HEK293 (cell line): ENCODE results near the gene SLC22A14.
A peak's percentile ranks its signal among the peaks of the same experiment; 100 is the strongest.

Experiments
- CTCF ChIA-PET: fragments of 350-600 bp; formaldehyde crosslinking; extraction: SDS; loops from one replicate; lab custom pipeline; 2021; ENCODE audit warnings: antibody characterized with exemption; lab: Yijun Ruan, JAX
- POLR2A ChIA-PET: fragments of 300-600 bp; formaldehyde crosslinking; extraction: SDS; loops from one replicate; lab custom pipeline; 2020; ENCODE audit warnings: antibody characterized with exemption, inconsistent platforms; lab: Yijun Ruan, JAX
- H3K27ac ChIP-seq: fragments of 200-500 bp; sonication (Bioruptor generic); 2 replicates; pipeline ENCODE4 v1.5.1; 2014; ENCODE audit warnings: low read depth, low read length, control low read depth, inconsistent platforms; ENCODE audit errors: extremely low read depth
- H3K36me3 ChIP-seq, 2 experiments: fragments of 200-500 bp in 1 of 2; sonication (Bioruptor generic) in 1 of 2; 1 replicate in 1 of 2; 2 replicates in 1 of 2; pipeline ENCODE4 v1.5.1; 2014 to 2017; ENCODE audit warnings: inconsistent platforms in 2 of 2, low read length in 2 of 2; ENCODE audit not compliant: control insufficient read depth in 2 of 2, insufficient read depth in 1 of 2
- H3K4me1 ChIP-seq: fragments of 200-500 bp; sonication (Bioruptor generic); 2 replicates; pipeline ENCODE4 v1.5.1; 2014; ENCODE audit warnings: mild to moderate bottlenecking, low read length, inconsistent platforms; ENCODE audit not compliant: control insufficient read depth, insufficient read depth
- H3K4me3 ChIP-seq: 2 replicates; pipeline ENCODE4 v1.5.1; 2011; ENCODE audit warnings: low read depth, mild to moderate bottlenecking, control low read depth, low read length, moderate library complexity
- H3K9me3 ChIP-seq: fragments of 200-500 bp; sonication (Bioruptor generic); 2 replicates; pipeline ENCODE4 v1.5.1; 2014; ENCODE audit warnings: low read depth, low read length, inconsistent platforms; ENCODE audit not compliant: control insufficient read depth, insufficient read depth
- ATF2 ChIP-seq: fragments of 450-650 bp; formaldehyde crosslinking; IDR thresholded peaks from 2 replicates; pipeline ENCODE4 v1.5.1; 2016; ENCODE audit warnings: missing biosample characterization, missing genetic modification characterization, low read depth
- HOXC10 ChIP-seq: sonication (generic); formaldehyde crosslinking; IDR thresholded peaks from 2 replicates; pipeline ENCODE4 v1.8.1; 2023; ENCODE audit warnings: mild to moderate bottlenecking, missing genetic modification reagents
- KLF16 ChIP-seq: fragments of 450-650 bp; formaldehyde crosslinking; IDR thresholded peaks from 2 replicates; pipeline ENCODE4 v1.5.1; 2017; ENCODE audit warnings: missing biosample characterization, missing genetic modification characterization
- KLF17 ChIP-seq: fragments of 450-650 bp; formaldehyde crosslinking; IDR thresholded peaks from 2 replicates; pipeline ENCODE4 v1.5.1; 2016; ENCODE audit warnings: missing biosample characterization, missing genetic modification characterization
- KLF8 ChIP-seq: fragments of 450-650 bp; formaldehyde crosslinking; IDR thresholded peaks from 2 replicates; pipeline ENCODE4 v1.5.1; 2016; ENCODE audit warnings: missing biosample characterization, missing genetic modification characterization
- MEIS1 ChIP-seq: sonication (generic); formaldehyde crosslinking; IDR thresholded peaks from 2 replicates; pipeline ENCODE4 v1.8.1; 2022; ENCODE audit warnings: missing genetic modification reagents, mild to moderate bottlenecking, borderline replicate concordance
- SCRT2 ChIP-seq: fragments of 450-650 bp; formaldehyde crosslinking; IDR thresholded peaks from 2 replicates; pipeline ENCODE4 v1.5.1; 2016; ENCODE audit warnings: missing biosample characterization, missing genetic modification characterization
- SP7 ChIP-seq: fragments of 450-650 bp; formaldehyde crosslinking; IDR thresholded peaks from 2 replicates; pipeline ENCODE4 v1.5.1; 2016; ENCODE audit warnings: missing biosample characterization, missing genetic modification characterization
- TSHZ1 ChIP-seq: fragments of 450-650 bp; formaldehyde crosslinking; IDR thresholded peaks from 2 replicates; pipeline ENCODE4 v1.5.1; 2016; ENCODE audit warnings: missing biosample characterization, missing genetic modification characterization, borderline replicate concordance
- ZBTB17 ChIP-seq: fragments of 450-650 bp; formaldehyde crosslinking; IDR thresholded peaks from 2 replicates; pipeline ENCODE4 v1.5.1; 2016; ENCODE audit warnings: missing biosample characterization, missing genetic modification characterization
- ZBTB44 ChIP-seq: fragments of 450-650 bp; IDR thresholded peaks from 2 replicates; pipeline ENCODE4 v1.5.1; 2018; ENCODE audit warnings: missing biosample characterization, mild to moderate bottlenecking, missing genetic modification characterization
- ZNF221 ChIP-seq: fragments of 450-650 bp; formaldehyde crosslinking; IDR thresholded peaks from 2 replicates; pipeline ENCODE4 v1.5.1; 2017; ENCODE audit warnings: missing biosample characterization, missing genetic modification characterization, borderline replicate concordance
- ZNF280D ChIP-seq: fragments of 450-650 bp; formaldehyde crosslinking; IDR thresholded peaks from 2 replicates; pipeline ENCODE4 v1.5.1; 2016; ENCODE audit warnings: missing biosample characterization, missing genetic modification characterization
- ZNF324 ChIP-seq: fragments of 450-650 bp; formaldehyde crosslinking; IDR thresholded peaks from 2 replicates; pipeline ENCODE4 v1.5.1; 2016; ENCODE audit warnings: missing biosample characterization, missing genetic modification characterization
- ZNF561 ChIP-seq: fragments of 450-650 bp; IDR thresholded peaks from 2 replicates; pipeline ENCODE4 v1.5.1; 2018; ENCODE audit warnings: missing biosample characterization, missing genetic modification characterization, borderline replicate concordance
- ZNF777 ChIP-seq: fragments of 450-650 bp; formaldehyde crosslinking; IDR thresholded peaks from 2 replicates; pipeline ENCODE4 v1.5.1; 2017; ENCODE audit warnings: missing biosample characterization, missing genetic modification characterization, borderline replicate concordance
- ZNF843 ChIP-seq: fragments of 450-650 bp; formaldehyde crosslinking; IDR thresholded peaks from 2 replicates; pipeline ENCODE4 v1.5.1; 2016; ENCODE audit warnings: missing biosample characterization, missing genetic modification characterization
- ZSCAN23 ChIP-seq: fragments of 450-650 bp; formaldehyde crosslinking; IDR thresholded peaks from 2 replicates; pipeline ENCODE4 v1.5.1; 2016; ENCODE audit warnings: missing biosample characterization, missing genetic modification characterization

The SLC22A14 gene

GRCh38 chr3:38264353-38264771 is 17.7 kb upstream of the SLC22A14 start:
- peaks cover 0 to 7% of the 10 kb centered on the region in 2 experiments; a peak in 1 of 3 replicates for H3K36me3 ChIP-seq
- CTCF ChIA-PET = interaction anchor here (0.5 kb wide), 1 partner anchor 149 kb away, joined by 3 read pairs; no protein-coding TSS in a partner anchor

GRCh38 chr3:38264779-38265178 is 17.3 kb upstream of the SLC22A14 start:
- ChIA-PET CTCF (interaction anchor here (0.5 kb wide), 1 partner anchor 149 kb away, joined by 3 read pairs; no protein-coding TSS in a partner anchor), POLR2A (no interaction called here)
- H3K36me3 ChIP-seq = peaks cover 0 to 7% of the 10 kb centered on the region in 2 experiments; a peak in 1 of 3 replicates
- H3K9me3 ChIP-seq = no peaks in the 10 kb centered on the region
- no peak overlapping the region for H3K27ac ChIP-seq
- no peaks in the 10 kb centered on the region for H3K4me1 ChIP-seq
- TF ChIP-seq ZNF324 (no peak), HOXC10 (CRISPR knock-in tag) (no peak), KLF17 (tag by site-specific recombination) (no peak)
- H3K4me3 ChIP-seq = no peak overlapping the region

More at GRCh38 chr3:38264353-38264771, 17.7 kb upstream of the SLC22A14 start:
- Histone ChIP-seq H3K9me3 (no peaks in the 10 kb centered on the region), H3K27ac (no peak overlapping the region), H3K4me3 (no peak overlapping the region), H3K4me1 (no peaks in the 10 kb centered on the region)
- no peak for TF ChIP-seq ZNF777
- TF ChIP-seq ZBTB17 (tag by site-specific recombination) = peak; percentile 26; the same call in 1 of the 2 replicates
- TF ChIP-seq ATF2 (tag by site-specific recombination) = no peak
- TF ChIP-seq TSHZ1 (tag by site-specific recombination) = no peak
- POLR2A ChIA-PET = no interaction called here

- no peak within 1 kb of the TSS for H3K4me3 ChIP-seq
- ChIA-PET CTCF (no interaction called here), POLR2A (no interaction called here)
- H3K36me3 ChIP-seq = peaks cover 0 to 4% of the 10 kb centered on the region in 2 experiments; a peak in 1 of 3 replicates
- no peaks in the 10 kb centered on the region for H3K4me1 ChIP-seq
- no peaks in the 10 kb centered on the region for H3K9me3 ChIP-seq
- no peak within 1 kb of the TSS for H3K27ac ChIP-seq
- no peak for TF ChIP-seq SCRT2 (tag by site-specific recombination)
- TF ChIP-seq ZNF561 (tag by site-specific recombination) = no peak
- TF ChIP-seq SP7 (tag by site-specific recombination) = no peak
- no peak for TF ChIP-seq ZSCAN23
- TF ChIP-seq MEIS1 (CRISPR knock-in tag) = no peak
- TF ChIP-seq ZBTB44 (tag by site-specific recombination) = no peak
- no peak for TF ChIP-seq KLF8 (tag by site-specific recombination)
- no peak for TF ChIP-seq ZNF280D (tag by site-specific recombination)
- no peak for TF ChIP-seq KLF16 (tag by site-specific recombination)
- TF ChIP-seq ZNF221 (tag by site-specific recombination) = no peak
- no peak for TF ChIP-seq ZNF843 (tag by site-specific recombination)
Measured at GRCh38 chr3:38265604-38266307, 16.3 kb upstream of the SLC22A14 start, which contains the start of gene SLC22A13. TSS of gene SLC22A13 (plus strand) at chr3:38265812. CDS start at chr3:38265861, 49 bp downstream.
